SK-N-SH (cell line): ENCODE data around the gene KRT80. TPM values are rescaled to one million over a fixed set of nuclear protein-coding genes. Genes with fewer than 3 reads are reported as not detected.

ENCODE experiments used
- CTCF ChIA-PET: fragments of 300-600, 350-600 bp; formaldehyde crosslinking; extraction: SDS; loops from one replicate; lab custom pipeline; 2021; lab: Yijun Ruan, JAX
- POLR2A ChIA-PET: fragments of 350-600 bp; sonication (Branson Sonifier 250); formaldehyde crosslinking; extraction: SDS; loops from one replicate; lab custom pipeline; 2020; ENCODE audit warnings: antibody characterized with exemption, inconsistent platforms; lab: Yijun Ruan, JAX
- DNase-seq: peaks from one replicate; pipeline ENCODE4 v3.0.0; 2012
- H2AFZ ChIP-seq: fragments of 200-600 bp; sonication (generic); 2 replicates; pipeline ENCODE4 v1.8.1; 2016; ENCODE audit warnings: antibody characterized with exemption, mild to moderate bottlenecking, low read depth
- H3F3A ChIP-seq: fragments of 200-600 bp; sonication (generic); replicated peaks from 2 replicates; pipeline ENCODE3; 2016; ENCODE audit warnings: antibody characterized with exemption, mild to moderate bottlenecking; ENCODE audit not compliant: insufficient read depth
- H3K27ac ChIP-seq, 2 experiments: fragments of 200-500 bp in 1 of 2; fragments of 200-600 bp in 1 of 2; sonication (Bioruptor generic) in 1 of 2; sonication (generic), shearing (Covaris generic) in 1 of 2; 2 replicates each; pipeline versions ENCODE4 v1.5.1 to v1.6.1; 2014 to 2016; ENCODE audit warnings: low read depth in 2 of 2, inconsistent platforms in 1 of 2, low read length in 1 of 2, mild to moderate bottlenecking in 1 of 2, mixed read lengths in 1 of 2
- H3K27me3 ChIP-seq: fragments of 200-600 bp; sonication (generic), shearing (Covaris generic); 2 replicates; pipeline ENCODE4 v1.6.1; 2016; ENCODE audit warnings: mixed run types; ENCODE audit not compliant: insufficient read depth
- H3K36me3 ChIP-seq, 2 experiments: fragments of 200-500 bp in 1 of 2; fragments of 200-600 bp in 1 of 2; sonication (Bioruptor generic) in 1 of 2; sonication (generic) in 1 of 2; replicated peaks in 1 of 2; 2 replicates each; pipeline versions ENCODE3 to v1.5.1; 2014 to 2016; ENCODE audit warnings: low read length in 1 of 2, mild to moderate bottlenecking in 1 of 2; ENCODE audit not compliant: insufficient read depth in 2 of 2, control insufficient read depth in 1 of 2
- H3K4me1 ChIP-seq, 2 experiments: fragments of 200-500 bp in 1 of 2; fragments of 200-600 bp in 1 of 2; sonication (Bioruptor generic) in 1 of 2; sonication (generic), shearing (Covaris generic) in 1 of 2; 2 replicates each; pipeline versions ENCODE4 v1.5.1 to v1.6.1; 2014 to 2016; ENCODE audit warnings: low read depth in 1 of 2, low read length in 1 of 2, mixed run types in 1 of 2; ENCODE audit not compliant: insufficient read depth in 2 of 2, control insufficient read depth in 1 of 2
- H3K4me2 ChIP-seq: fragments of 200-600 bp; sonication (generic), shearing (Covaris generic); 2 replicates; pipeline ENCODE4 v1.6.1; 2017; ENCODE audit warnings: mixed run types
- H3K4me3 ChIP-seq, 2 experiments: fragments of 200-500 bp in 1 of 2; fragments of 200-600 bp in 1 of 2; sonication (Bioruptor generic) in 1 of 2; sonication (generic), shearing (Covaris generic) in 1 of 2; 2 replicates each; pipeline versions ENCODE4 v1.5.1 to v1.8.1; 2014 to 2016; ENCODE audit warnings: low read depth in 2 of 2, inconsistent platforms in 1 of 2, low read length in 1 of 2, mild to moderate bottlenecking in 1 of 2, mixed read lengths in 1 of 2, moderate library complexity in 1 of 2
- H3K79me2 ChIP-seq: fragments of 200-600 bp; sonication (generic); 2 replicates; pipeline ENCODE4 v1.8.1; 2017; ENCODE audit warnings: mild to moderate bottlenecking; ENCODE audit not compliant: insufficient read depth
- H3K9ac ChIP-seq: fragments of 200-600 bp; sonication (generic); 2 replicates; pipeline ENCODE4 v1.6.1; 2017; ENCODE audit warnings: mixed run types
- H3K9me2 ChIP-seq: fragments of 200-600 bp; sonication (generic); 2 replicates; pipeline ENCODE4 v1.6.1; 2017; ENCODE audit warnings: mixed run types
- H3K9me3 ChIP-seq: fragments of 200-600 bp; sonication (generic); 2 replicates; pipeline ENCODE4 v1.6.1; 2017; ENCODE audit warnings: mixed run types, mild to moderate bottlenecking, moderate library complexity
- H4K20me1 ChIP-seq: fragments of 200-600 bp; sonication (generic); 2 replicates; pipeline ENCODE4 v1.6.1; 2017; ENCODE audit warnings: mild to moderate bottlenecking, mixed run types; ENCODE audit not compliant: insufficient read depth
- ELF1 ChIP-seq: IDR thresholded peaks from 2 replicates; pipeline ENCODE4 v1.4.0; 2012
- FOSL2 ChIP-seq: IDR thresholded peaks from 2 replicates; pipeline ENCODE4 v1.4.0; 2012; ENCODE audit warnings: low read depth, mild to moderate bottlenecking, moderate library complexity, borderline replicate concordance
- GABPA ChIP-seq: IDR thresholded peaks from 2 replicates; pipeline ENCODE4 v1.4.0; 2012; ENCODE audit warnings: low read depth, mild to moderate bottlenecking
- GATA2 ChIP-seq: sonication (generic); formaldehyde crosslinking; IDR thresholded peaks from 2 replicates; pipeline ENCODE4 v1.5.0; 2020; ENCODE audit warnings: mild to moderate bottlenecking, missing genetic modification reagents
- JUND ChIP-seq: IDR thresholded peaks from 2 replicates; pipeline ENCODE4 v1.4.0; 2012
- MXI1 ChIP-seq: IDR thresholded peaks from 2 replicates; pipeline ENCODE4 v1.6.1; 2012; ENCODE audit warnings: mild to moderate bottlenecking, low read depth, low read length, improper control_type of control experiment
- NRF1 ChIP-seq: IDR thresholded peaks from 2 replicates; pipeline ENCODE4 v1.6.1; 2012; ENCODE audit warnings: low read depth, mild to moderate bottlenecking, low read length
- RAD21 ChIP-seq: IDR thresholded peaks from 2 replicates; pipeline ENCODE4 v1.6.1; 2012; ENCODE audit warnings: mild to moderate bottlenecking, low read length
- SMC3 ChIP-seq: IDR thresholded peaks from 2 replicates; pipeline ENCODE4 v1.6.1; 2012; ENCODE audit warnings: low read depth, low read length, improper control_type of control experiment
- WGBS: methylation state at CpG from one replicate; pipeline ENCODE4 v1.1.6; 2017; ENCODE audit warnings: low lambda C conversion rate; 5-methylcytosine and 5-hydroxymethylcytosine counted together
- polyA plus RNA-seq, 3 experiments: library from polyadenylated mRNA; depleted of rRNA; stranded (reverse); fragments of >200 nt; gene quantifications; 2 replicates each; pipeline ENCODE4 v1.2.3, GENCODE V29; 2012
- TF ChIP-seq, protein P1 (sequence below): fragments of 200-600 bp; sonication (generic); IDR thresholded peaks from 2 replicates; pipeline ENCODE4 v1.6.1; 2017; ENCODE audit warnings: antibody characterized with exemption, mild to moderate bottlenecking, moderate library complexity

The KRT80 gene
- polyA plus RNA-seq, 1 of the 3 experiments (the other 2 are of a cell fraction) = 14.9 TPM

DNA sequence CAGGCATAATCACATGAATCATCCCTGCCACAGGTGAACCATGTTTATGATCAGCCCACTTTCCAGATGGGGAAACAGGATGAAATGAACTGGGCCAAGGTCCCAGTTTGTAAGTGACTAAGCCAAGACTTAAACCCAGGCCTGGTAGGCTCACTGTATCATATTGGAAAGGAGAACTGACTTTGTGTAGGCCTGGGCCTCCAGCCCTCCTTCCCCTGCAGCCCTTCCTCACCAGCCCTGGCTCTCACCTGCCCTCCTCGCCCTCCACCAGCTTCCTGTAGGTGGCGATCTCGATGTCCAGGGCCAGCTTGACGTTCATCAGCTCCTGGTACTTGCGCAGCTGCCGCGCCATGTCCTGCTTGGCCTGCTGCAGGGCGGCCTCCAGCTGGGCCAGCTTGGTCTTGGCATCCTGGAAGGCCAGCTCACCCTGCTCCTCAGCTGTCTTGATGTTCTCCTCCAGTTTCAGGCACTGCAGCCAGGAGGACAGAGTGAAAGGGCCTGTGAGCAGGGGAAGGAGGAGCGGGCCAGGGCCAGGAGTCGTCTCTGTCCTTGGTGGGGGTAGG lies 19.8 kb downstream of the KRT80 start:
- Histone ChIP-seq H4K20me1 (no peaks in the 10 kb centered on the region), H3K27ac (no peak overlapping the region; a peak in 1 of 4 replicates), H3K36me3 (peaks cover 0 to 6% of the 10 kb centered on the region in 2 experiments), H3K4me3 (no peak overlapping the region), H2AFZ (no peak overlapping the region), H3K27me3 (no peaks in the 10 kb centered on the region), H3K9me2 (no peaks in the 10 kb centered on the region), H3K79me2 (no peaks in the 10 kb centered on the region), H3K4me1 (peaks cover 12 to 52% of the 10 kb centered on the region in 2 experiments; a peak in 2 of 4 replicates), H3F3A (peaks cover 11% of the 10 kb centered on the region), H3K9ac (no peak overlapping the region), H3K4me2 (no peak overlapping the region), H3K9me3 (no peaks in the 10 kb centered on the region)
- DNase-seq = no peak
- TF ChIP-seq RAD21 = peak; percentile 57
- no peak for TF ChIP-seq GABPA
- TF ChIP-seq SMC3 = peak; percentile 56
- TF ChIP-seq, protein P1, sequence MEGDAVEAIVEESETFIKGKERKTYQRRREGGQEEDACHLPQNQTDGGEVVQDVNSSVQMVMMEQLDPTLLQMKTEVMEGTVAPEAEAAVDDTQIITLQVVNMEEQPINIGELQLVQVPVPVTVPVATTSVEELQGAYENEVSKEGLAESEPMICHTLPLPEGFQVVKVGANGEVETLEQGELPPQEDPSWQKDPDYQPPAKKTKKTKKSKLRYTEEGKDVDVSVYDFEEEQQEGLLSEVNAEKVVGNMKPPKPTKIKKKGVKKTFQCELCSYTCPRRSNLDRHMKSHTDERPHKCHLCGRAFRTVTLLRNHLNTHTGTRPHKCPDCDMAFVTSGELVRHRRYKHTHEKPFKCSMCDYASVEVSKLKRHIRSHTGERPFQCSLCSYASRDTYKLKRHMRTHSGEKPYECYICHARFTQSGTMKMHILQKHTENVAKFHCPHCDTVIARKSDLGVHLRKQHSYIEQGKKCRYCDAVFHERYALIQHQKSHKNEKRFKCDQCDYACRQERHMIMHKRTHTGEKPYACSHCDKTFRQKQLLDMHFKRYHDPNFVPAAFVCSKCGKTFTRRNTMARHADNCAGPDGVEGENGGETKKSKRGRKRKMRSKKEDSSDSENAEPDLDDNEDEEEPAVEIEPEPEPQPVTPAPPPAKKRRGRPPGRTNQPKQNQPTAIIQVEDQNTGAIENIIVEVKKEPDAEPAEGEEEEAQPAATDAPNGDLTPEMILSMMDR = peak; percentile 56
- WGBS = 74% methylated on average over 10 of the region's 10 CpGs
- ChIA-PET CTCF (interaction anchor here (1.3 to 2.2 kb wide), 4 partner anchors 12 to 155 kb away, joined by 4 to 9 read pairs (median 6); no protein-coding TSS in a partner anchor), POLR2A (interaction anchor here (6.1 kb wide), 1 partner anchor 28 kb away, joined by 25 read pairs; no protein-coding TSS in a partner anchor)

DNA sequence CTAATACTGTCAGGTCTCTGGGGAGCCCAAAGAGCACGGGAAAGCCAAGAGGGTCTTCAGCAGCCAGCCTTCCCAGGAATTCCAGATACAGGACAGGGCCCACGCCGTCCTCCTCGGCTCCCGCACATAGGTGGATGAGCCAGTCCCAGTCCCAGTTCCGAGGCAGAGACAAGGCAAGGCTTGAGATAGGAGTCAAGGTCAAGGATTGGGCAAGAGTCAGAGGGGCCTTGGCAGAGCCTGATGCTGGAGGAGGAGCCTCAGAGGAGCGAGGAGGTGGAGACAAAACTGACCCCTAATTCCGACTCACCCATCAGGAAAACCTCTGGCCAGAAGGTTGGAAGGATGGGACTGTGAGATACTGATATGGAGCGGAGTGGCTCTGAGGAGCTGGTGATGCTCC lies 21.0 kb downstream of the KRT80 start:
- Histone ChIP-seq H3K4me3 (no peak overlapping the region), H3F3A (peaks cover 14% of the 10 kb centered on the region), H3K9me2 (no peaks in the 10 kb centered on the region), H2AFZ (no peak overlapping the region), H3K36me3 (no peaks in the 10 kb centered on the region), H3K27ac (no peak overlapping the region), H3K9ac (no peak overlapping the region), H3K4me1 (peaks cover 9 to 48% of the 10 kb centered on the region in 2 experiments; a peak in 2 of 4 replicates), H4K20me1 (no peaks in the 10 kb centered on the region), H3K4me2 (no peak overlapping the region)
- CTCF ChIA-PET = interaction anchor here (0.6 to 2.7 kb wide), 8 partner anchors 13 to 156 kb away, joined by 3 to 12 read pairs (median 4); no protein-coding TSS in a partner anchor
- WGBS = 94% methylated on average over 9 of the region's 9 CpGs
- DNase-seq = no peak
- TF ChIP-seq SMC3 = no peak
- no peak for TF ChIP-seq NRF1
- no peak for TF ChIP-seq MXI1
- no peak for TF ChIP-seq FOSL2
- TF ChIP-seq GATA2 (CRISPR knock-in tag) = no peak
- TF ChIP-seq JUND = no peak
- TF ChIP-seq ELF1 = no peak
- TF ChIP-seq, all 33 proteins: peak for 0
- H3K9me3 ChIP-seq = no peaks in the 10 kb centered on the region
- no peaks in the 10 kb centered on the region for H3K27me3 ChIP-seq
- no peaks in the 10 kb centered on the region for H3K79me2 ChIP-seq
- POLR2A ChIA-PET = interaction anchor here (6.1 kb wide), 1 partner anchor 30 kb away, joined by 25 read pairs; no protein-coding TSS in a partner anchor
